ENCODE results near the gene ZNF200.

The ZNF200 gene

GRCh38 chr16:3173892-3174617, 60.9 kb downstream of the ZNF200 start:
- no peak for DNase-seq

Measured in left hindlimb (tissue), 1 donor.